NOMO-1 (cell line): ENCODE data around the gene SORCS2.

Experiments
- DNase-seq, 2 experiments: peaks; one replicate each; lab custom pipeline; 2025; ENCODE audit not compliant: unreplicated experiment in 2 of 2; lab: John Stamatoyannopoulos, UW

Gene SORCS2

DNA sequence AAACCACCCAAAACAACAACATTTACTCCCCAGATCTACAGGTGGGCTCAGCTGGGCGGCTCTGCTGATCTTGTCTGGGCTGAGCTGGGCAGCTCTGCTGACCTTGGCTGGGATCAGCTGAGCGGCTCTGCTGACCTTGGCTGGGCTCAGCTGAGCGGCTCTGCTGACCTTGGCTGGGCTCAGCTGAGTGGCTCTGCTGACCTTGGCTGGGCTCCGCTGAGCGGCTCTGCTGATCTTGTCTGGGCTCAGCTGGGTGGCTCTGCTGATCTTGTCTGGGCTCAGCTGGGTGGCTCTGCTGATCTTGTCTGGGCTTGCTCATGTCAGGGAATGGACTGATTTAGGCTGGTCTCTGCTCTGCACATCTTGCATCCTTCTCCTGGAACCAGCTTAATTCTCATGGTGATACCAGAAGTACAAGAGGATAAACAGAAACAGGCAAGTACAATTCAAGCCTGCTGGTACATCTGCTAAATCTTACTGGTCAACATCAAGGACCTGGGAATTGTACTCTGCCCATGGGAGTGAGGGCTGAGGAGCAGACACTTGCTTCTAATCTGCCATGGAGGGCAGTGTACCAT, 490.9 kb downstream of the SORCS2 start:
- no peak for DNase-seq

- DNase-seq, result no peak
Observed at GRCh38 chr4:7684294-7684693, 492.0 kb downstream of the SORCS2 start.

DNA sequence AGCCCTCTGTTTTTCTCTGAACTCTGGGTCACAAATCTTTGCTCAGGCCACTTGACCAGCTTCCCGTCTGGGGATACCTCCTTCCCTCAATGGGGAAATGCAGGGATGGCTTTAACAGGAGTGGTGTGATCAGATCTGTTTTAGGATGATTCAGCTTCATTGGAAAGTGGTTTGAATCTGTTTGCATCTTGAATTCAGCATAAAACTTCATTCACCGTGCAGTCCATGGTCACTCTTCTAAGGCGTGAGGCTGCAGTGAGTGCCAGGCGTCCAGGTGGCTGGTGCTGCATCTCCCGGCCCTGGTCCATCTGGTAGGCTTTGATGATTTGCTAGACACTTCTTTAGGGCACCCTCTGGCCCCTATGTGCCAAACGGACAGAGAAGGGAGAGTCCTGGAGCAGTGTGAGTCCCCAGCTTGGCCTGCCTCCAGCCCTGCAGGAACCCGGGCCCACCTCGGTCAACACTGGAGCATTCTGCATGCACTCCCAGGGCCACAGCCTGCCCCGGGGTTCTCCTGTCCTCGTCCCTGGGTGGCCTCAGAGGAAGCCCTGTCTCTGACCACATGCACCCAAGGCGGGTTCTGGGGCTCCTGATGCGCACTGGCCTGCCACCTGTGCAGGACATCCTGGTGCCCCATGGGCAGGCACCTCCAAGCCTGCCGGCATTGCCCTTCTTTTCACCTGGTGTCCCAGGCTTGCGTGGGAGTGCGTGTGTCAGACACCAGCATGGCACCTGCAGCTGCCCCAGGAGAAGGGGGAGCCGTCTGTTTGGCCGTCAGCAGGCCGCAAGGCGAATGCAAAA, 493.9 kb downstream of the SORCS2 start:
- DNase-seq, result no peak

DNA sequence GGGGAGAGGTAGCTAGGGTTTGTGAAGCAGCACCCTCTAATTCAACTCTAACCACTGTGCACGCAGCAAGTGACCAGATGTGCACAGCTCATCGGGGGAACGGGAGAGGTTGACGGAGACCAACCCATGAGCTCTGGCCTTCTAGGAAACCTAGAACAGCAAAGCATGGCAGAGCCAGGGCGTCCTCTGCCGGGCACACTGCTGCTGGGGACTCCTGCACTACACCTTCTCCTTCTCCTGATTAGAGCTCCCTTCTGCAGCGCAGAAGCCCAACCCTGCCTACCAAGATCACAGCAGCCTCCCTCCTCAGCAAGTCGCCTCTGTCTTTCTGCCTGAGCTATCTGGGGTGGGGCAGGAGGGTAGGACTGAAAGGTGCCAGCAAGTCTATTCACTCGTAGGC, 494.7 kb downstream of the SORCS2 start:
- no peak for DNase-seq

DNA sequence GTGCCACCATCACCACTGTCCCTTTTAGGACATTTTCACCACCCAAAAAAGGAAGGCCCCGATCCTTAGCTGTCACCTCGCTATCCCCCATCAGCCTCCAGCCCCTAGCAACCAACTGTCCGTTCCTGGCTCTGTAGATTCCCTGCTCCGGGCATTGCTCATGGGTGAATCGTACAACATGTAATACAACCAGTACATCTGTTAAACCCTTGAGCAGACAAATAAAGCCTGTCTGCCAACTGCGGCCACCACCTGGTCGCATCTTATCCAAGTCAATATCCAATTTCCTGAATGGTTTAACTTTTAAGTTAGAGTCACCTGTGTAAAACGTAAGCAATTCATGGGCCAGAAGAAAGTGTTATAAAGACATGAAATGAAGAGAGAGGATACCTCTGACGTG, 495.5 kb downstream of the SORCS2 start:
- DNase-seq, result no peak

DNA sequence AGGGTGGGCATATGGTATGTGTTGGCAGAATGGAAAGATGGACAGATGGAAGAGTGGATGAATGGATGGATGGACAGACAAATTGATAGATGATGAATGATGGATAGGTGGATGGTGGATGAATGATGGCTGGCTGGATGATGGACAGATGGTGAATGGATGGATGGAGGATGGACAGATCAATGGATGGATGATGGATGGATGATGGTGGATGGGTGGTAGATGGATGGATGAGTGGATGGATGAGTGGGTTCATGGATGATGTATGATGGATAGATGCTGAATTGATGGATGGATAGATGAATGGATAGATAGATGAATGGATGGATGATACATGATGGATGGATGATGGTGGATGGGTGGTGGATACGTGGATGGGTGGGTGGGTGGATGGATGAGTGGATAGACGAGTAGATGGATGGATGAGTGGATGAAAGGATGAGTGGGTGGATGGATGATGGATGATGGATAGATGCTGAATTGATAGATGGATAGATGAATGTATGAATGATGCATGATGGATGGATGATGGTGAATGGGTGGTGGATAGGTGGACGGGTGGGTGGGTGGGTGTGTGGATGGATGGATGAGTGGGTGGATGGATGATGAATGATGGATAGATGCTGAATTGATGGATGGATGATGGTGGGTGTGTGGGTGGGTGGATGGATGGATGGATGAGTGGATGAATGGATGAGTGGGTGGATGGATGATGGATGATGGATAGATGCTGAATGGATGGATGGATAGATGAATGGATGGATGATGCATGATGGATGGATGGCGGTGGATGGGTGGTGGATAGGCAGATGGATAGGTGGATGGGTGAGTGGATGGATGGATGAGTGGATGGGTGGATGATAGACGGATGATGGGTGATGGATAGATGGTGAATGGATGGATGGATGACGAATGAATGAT, 497.7 kb downstream of the SORCS2 start:
- no peak for DNase-seq

DNA sequence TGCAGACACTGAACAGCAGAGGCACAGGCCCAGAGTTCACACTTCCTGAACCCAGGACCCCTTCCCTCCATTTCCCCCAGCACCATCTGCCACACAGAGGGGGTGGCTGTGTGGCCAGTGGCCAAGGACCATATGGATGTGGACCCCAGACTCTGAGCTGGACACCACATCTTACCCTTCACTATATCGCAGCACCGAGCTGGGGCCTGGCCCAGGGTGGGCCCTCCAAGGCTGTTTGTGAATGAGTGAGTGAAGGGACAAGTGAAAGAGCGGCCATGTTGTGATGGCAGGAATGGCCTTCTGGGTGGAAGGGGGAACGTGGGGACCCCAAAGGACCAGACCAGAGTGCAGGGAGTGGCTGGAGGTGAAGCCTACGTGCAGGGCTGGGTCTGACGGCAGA, 498.7 kb downstream of the SORCS2 start:
- no peak for DNase-seq

DNA sequence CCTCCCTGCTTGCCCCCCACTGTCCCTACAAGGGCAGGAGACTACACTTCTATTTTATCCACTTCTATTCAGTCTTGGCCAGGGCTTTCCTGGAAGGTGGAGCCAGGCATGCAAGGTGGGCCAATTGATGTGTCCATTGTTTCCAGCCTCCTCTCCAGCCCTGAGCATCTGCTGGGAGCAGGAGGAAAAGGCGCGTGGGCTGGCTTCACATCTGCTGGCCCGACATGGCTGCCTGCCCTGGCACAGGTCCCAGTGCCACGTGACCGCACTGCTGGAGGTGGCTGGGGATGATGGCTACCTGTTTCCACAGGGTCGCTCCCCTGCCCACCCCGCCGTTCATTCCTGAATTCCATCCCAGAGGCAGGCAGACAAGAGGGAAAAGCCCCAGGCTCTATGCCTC, 499.6 kb downstream of the SORCS2 start:
- no peak for DNase-seq

GRCh38 chr4:7692451-7693236, 500.3 kb downstream of the SORCS2 start:
- no peak for DNase-seq

GRCh38 chr4:7693237-7693608, 500.9 kb downstream of the SORCS2 start:
- DNase-seq, result no peak

- DNase-seq, result no peak
Observed at GRCh38 chr4:7693711-7694110, 501.4 kb downstream of the SORCS2 start.

DNA sequence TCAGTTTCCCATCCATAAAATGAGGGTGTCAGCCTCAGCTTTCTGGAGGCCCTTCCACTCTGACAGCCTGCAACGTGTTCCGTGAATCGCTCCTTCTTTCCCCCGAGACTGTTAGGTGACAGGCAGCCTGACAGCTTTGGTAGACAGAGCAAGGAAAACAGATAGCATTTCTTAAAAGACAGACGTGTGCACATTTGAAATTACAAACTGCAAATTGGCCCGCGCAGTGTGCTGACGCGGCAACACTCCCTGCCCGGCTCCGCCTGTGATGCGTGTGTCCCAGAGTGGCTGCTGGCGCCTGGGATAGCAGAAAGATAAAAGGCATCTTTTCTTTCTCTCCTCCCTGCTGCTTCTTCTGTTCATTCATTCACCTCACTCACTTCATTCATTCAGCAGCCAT, 502.0 kb downstream of the SORCS2 start:
- DNase-seq, result no peak

- no peak for DNase-seq
Observed at GRCh38 chr4:7697343-7697742, 505.0 kb downstream of the SORCS2 start.

DNA sequence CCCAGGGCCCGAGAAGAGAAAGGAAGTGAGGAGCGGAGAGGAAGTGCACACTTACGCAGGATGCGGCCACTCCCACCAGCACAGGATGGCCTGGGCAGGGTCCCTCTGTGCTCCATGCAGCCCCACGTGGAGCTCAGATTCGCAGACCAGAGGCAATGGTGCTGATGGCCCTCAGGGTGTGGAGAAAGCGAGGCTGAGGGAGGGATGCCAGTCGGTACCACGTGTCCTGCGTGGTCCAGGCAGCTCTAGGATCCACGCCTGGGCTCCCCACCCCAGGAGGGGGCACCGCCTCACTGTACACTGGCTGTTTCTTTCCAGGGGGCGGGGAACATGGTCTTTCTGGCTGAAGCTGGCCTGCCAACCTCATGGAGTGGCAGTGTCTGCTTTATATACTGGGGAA, 505.5 kb downstream of the SORCS2 start:
- DNase-seq, result no peak

DNA sequence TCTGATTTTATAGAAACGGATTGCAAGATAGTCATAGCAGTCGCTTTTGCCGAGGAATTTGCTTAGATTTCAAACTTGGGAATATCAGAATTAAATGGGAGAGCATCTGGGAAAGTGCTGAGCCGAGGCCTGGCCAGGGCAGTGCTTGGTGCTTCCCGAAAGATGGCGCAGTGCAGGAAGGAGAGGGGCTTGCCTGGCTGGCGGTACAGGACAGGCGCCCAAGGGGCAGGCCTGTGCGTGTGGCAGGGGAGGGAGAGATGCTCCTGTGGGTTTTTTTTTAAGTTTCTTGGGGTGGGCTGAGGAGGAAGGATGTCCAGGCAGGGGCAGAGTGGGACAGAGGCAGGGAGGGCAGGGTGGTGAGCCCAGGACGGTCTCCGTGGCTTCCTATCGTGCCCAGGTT, 506.2 kb downstream of the SORCS2 start:
- DNase-seq, result no peak

DNA sequence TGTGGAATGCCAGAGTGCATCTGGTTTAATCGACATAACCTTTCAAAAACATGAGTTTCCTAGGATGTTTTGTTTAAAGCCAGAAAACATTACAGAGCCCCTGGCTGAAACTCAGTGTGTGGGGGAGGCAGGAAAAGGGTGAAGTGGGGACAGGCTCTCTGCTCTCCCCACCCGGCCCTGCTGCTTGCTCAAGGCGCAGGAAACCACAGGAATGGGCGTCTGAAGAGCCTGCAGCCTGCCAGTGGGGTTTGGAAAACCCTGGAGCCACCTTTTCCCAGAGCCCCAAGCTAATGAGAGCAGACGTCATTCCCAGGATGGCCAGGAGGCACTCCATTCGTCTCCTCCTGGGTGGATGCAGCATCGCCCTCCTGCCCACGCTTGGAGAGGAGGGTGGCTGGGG, 506.7 kb downstream of the SORCS2 start:
- no peak for DNase-seq

GRCh38 chr4:7699825-7700224, 507.5 kb downstream of the SORCS2 start:
- no peak for DNase-seq

GRCh38 chr4:7700665-7701064, 508.3 kb downstream of the SORCS2 start:
- DNase-seq, result no peak

- no peak for DNase-seq
Observed at GRCh38 chr4:7701866-7702649, 509.7 kb downstream of the SORCS2 start.

GRCh38 chr4:7703688-7704087, 511.4 kb downstream of the SORCS2 start:
- DNase-seq, result no peak
